Neuron (in vitro differentiated cells): ENCODE results near the gene TUBA8.
A peak's percentile ranks its signal among the peaks of the same experiment; 100 is the strongest.
"Not testable (repeated sequence)": the region's sequence is repeated elsewhere in the genome, so short reads cannot be mapped to it uniquely, and the experiment has no call there.

Experiments
- H2AFZ ChIP-seq: one replicate; pipeline ENCODE4 v1.6.1; 2013; ENCODE audit warnings: low read depth, mild to moderate bottlenecking, inconsistent platforms, low read length, moderate library complexity
- H3K27me3 ChIP-seq: one replicate; pipeline ENCODE4 v1.6.1; 2013; ENCODE audit warnings: low read length; ENCODE audit not compliant: insufficient read depth
- H3K36me3 ChIP-seq: one replicate; pipeline ENCODE4 v1.6.1; 2013; ENCODE audit warnings: low read length; ENCODE audit not compliant: insufficient read depth
- H3K4me1 ChIP-seq: one replicate; pipeline ENCODE4 v1.6.1; 2013; ENCODE audit warnings: low read length; ENCODE audit not compliant: insufficient read depth
- H3K4me3 ChIP-seq: 2 replicates; pipeline ENCODE4 v1.5.1; 2013; ENCODE audit warnings: mild to moderate bottlenecking, low read length, moderate library complexity
- H3K9me3 ChIP-seq: one replicate; pipeline ENCODE4 v1.6.1; 2013; ENCODE audit warnings: low read length

TUBA8 gene

GRCh38 chr22:18070556-18071306 is 39.9 kb upstream of the TUBA8 start:
- Histone ChIP-seq H3K4me3 (no peak overlapping the region), H2AFZ (no peak overlapping the region), H3K27me3 (peaks cover 12% of the 10 kb centered on the region), H3K36me3 (no peaks in the 10 kb centered on the region), H3K9me3 (no peaks in the 10 kb centered on the region), H3K4me1 (no peaks in the 10 kb centered on the region)

GRCh38 chr22:18071307-18071967 is 39.2 kb upstream of the TUBA8 start:
- H3K27me3 ChIP-seq: peaks cover 12% of the 10 kb centered on the region
- not testable (repeated sequence) for H3K36me3 ChIP-seq, H3K4me1 ChIP-seq, H3K9me3 ChIP-seq, H2AFZ ChIP-seq, H3K4me3 ChIP-seq

- H3K27me3 ChIP-seq: peaks cover 12% of the 10 kb centered on the region
- no peaks in the 10 kb centered on the region for H3K36me3 ChIP-seq
- H3K4me3 ChIP-seq: no peak overlapping the region
- H3K4me1 ChIP-seq: peaks cover 8% of the 10 kb centered on the region
- H3K9me3 ChIP-seq: no peaks in the 10 kb centered on the region
- no peak overlapping the region for H2AFZ ChIP-seq
Observed at GRCh38 chr22:18071968-18072310, 38.7 kb upstream of the TUBA8 start.

GRCh38 chr22:18073467-18073866 is 37.1 kb upstream of the TUBA8 start:
- Histone ChIP-seq H3K27me3 (peaks cover 3% of the 10 kb centered on the region), H3K4me1 (peaks cover 15% of the 10 kb centered on the region), H3K4me3 (no peak overlapping the region), H3K9me3 (no peaks in the 10 kb centered on the region), H3K36me3 (no peaks in the 10 kb centered on the region), H2AFZ (no peak overlapping the region)

- not testable (repeated sequence) for H2AFZ ChIP-seq, H3K9me3 ChIP-seq, H3K4me3 ChIP-seq, H3K27me3 ChIP-seq, H3K36me3 ChIP-seq
- H3K4me1 ChIP-seq: peaks cover 20% of the 10 kb centered on the region
Observed at GRCh38 chr22:18073927-18074326, 36.7 kb upstream of the TUBA8 start.

- H3K4me1 ChIP-seq: peaks cover 22% of the 10 kb centered on the region
- H3K4me3 ChIP-seq: no peak overlapping the region
- H3K9me3 ChIP-seq: no peaks in the 10 kb centered on the region
- H3K27me3 ChIP-seq: no peaks in the 10 kb centered on the region
- peaks cover 11% of the 10 kb centered on the region for H3K36me3 ChIP-seq
- no peak overlapping the region for H2AFZ ChIP-seq
Observed at GRCh38 chr22:18075101-18075719, 35.4 kb upstream of the TUBA8 start.

- peaks cover 22% of the 10 kb centered on the region for H3K4me1 ChIP-seq
- H3K36me3 ChIP-seq: peaks cover 17% of the 10 kb centered on the region
- peaks cover 1% of the 10 kb centered on the region for H3K9me3 ChIP-seq
- H3K27me3 ChIP-seq: no peaks in the 10 kb centered on the region
- H2AFZ ChIP-seq: peak overlapping the region; percentile 47
- H3K4me3 ChIP-seq: peak overlapping the region; percentile 88
Observed at GRCh38 chr22:18075720-18076497, 34.7 kb upstream of the TUBA8 start.

- H3K27me3 ChIP-seq: no peaks in the 10 kb centered on the region
- H3K36me3 ChIP-seq: peaks cover 26% of the 10 kb centered on the region
- peak overlapping the region; percentile 88 for H3K4me3 ChIP-seq
- H3K4me1 ChIP-seq: peaks cover 22% of the 10 kb centered on the region
- peaks cover 1% of the 10 kb centered on the region for H3K9me3 ChIP-seq
- H2AFZ ChIP-seq: peak overlapping the region; percentile 59
Observed at GRCh38 chr22:18077087-18077638, 33.4 kb upstream of the TUBA8 start.

GRCh38 chr22:18077639-18078328 is 32.8 kb upstream of the TUBA8 start, which contains the start of gene PEX26:
Gene PEX26 (plus strand): TSS chr22:18077990. CDS start chr22:18078377, 387 bp downstream.
- peaks cover 1% of the 10 kb centered on the region for H3K9me3 ChIP-seq
- H3K4me3 ChIP-seq: peak within 1 kb of the TSS; percentile 88
- no peaks in the 10 kb centered on the region for H3K27me3 ChIP-seq
- peaks cover 32% of the 10 kb centered on the region for H3K36me3 ChIP-seq
- peak within 1 kb of the TSS; percentile 59 for H2AFZ ChIP-seq
- H3K4me1 ChIP-seq: peaks cover 22% of the 10 kb centered on the region

- H3K9me3 ChIP-seq: peaks cover 1% of the 10 kb centered on the region
- peaks cover 39% of the 10 kb centered on the region for H3K36me3 ChIP-seq
- H3K27me3 ChIP-seq: no peaks in the 10 kb centered on the region
- H2AFZ ChIP-seq: peak overlapping the region; percentile 22
- H3K4me3 ChIP-seq: peak overlapping the region; percentile 88
- peaks cover 22% of the 10 kb centered on the region for H3K4me1 ChIP-seq
Observed at GRCh38 chr22:18078329-18079041, 32.1 kb upstream of the TUBA8 start.

- Histone ChIP-seq H3K9me3 (peaks cover 1% of the 10 kb centered on the region), H3K4me3 (no peak overlapping the region), H2AFZ (no peak overlapping the region), H3K4me1 (peaks cover 22% of the 10 kb centered on the region), H3K36me3 (peaks cover 46% of the 10 kb centered on the region), H3K27me3 (no peaks in the 10 kb centered on the region)
Observed at GRCh38 chr22:18079706-18080233, 30.8 kb upstream of the TUBA8 start.
